PFSK-1 (cell line): Measurements from ENCODE around the gene C19orf44.

Source experiments
- POLR2AphosphoS5 ChIP-seq: IDR thresholded peaks from 2 replicates; pipeline ENCODE4 v1.6.1; 2012; ENCODE audit warnings: low read depth, mild to moderate bottlenecking, control low read depth, low read length, moderate library complexity
- REST ChIP-seq, 2 experiments: IDR thresholded peaks; 2 replicates each; pipeline versions ENCODE4 v1.6.1 to v1.8.0; 2011 to 2012; ENCODE audit warnings: low read depth in 2 of 2, low read length in 2 of 2, control low read depth in 1 of 2, inconsistent platforms in 1 of 2, mild to moderate bottlenecking in 1 of 2, moderate library complexity in 1 of 2; ENCODE audit not compliant: insufficient read depth in 1 of 2

GRCh38 chr19:16463991-16464575, 32.1 kb upstream of the C19orf44 start:
- TF ChIP-seq REST (IDR thresholded peaks at IDR 0.05; ENCODE audit: insufficient read depth in 1 of 2, low read depth in 2 of 2, low read length in 2 of 2) (no peak), POLR2AphosphoS5 (no peak)
